Right lobe of liver (tissue), 6 donors: ENCODE results near the gene PEAK3. TPM values are rescaled to one million over a fixed set of nuclear protein-coding genes. Genes with fewer than 3 reads are reported as not detected.

ENCODE experiments used
- ATAC-seq, 4 donors: fragments of 200-7000 bp; cut with Tn5 transposase; one replicate each; pipeline ENCODE4 v1.9.1; 2020; ENCODE audit warnings: mild to moderate bottlenecking in 4 of 4, moderate library complexity in 4 of 4
- DNase-seq, 3 donors: peaks; one replicate each; pipeline ENCODE4 v3.0.0-alpha.2; 2020
- H3K27ac ChIP-seq, 3 donors: fragments of 200-600 bp; one replicate each; pipeline ENCODE4 v1.8.0; 2022
- H3K27me3 ChIP-seq, 2 donors: fragments of 200-600 bp; one replicate each; pipeline ENCODE4 v1.8.0; 2022
- H3K36me3 ChIP-seq, 4 donors: fragments of 200-600 bp; sonication (generic) in 1 of 4; one replicate each; pipeline versions ENCODE4 v1.5.1 to v1.8.0; 2017 to 2022; ENCODE audit warnings: control low read depth in 1 of 4
- H3K4me1 ChIP-seq, 4 donors: fragments of 200-600 bp; sonication (generic) in 1 of 4; one replicate each; pipeline versions ENCODE4 v1.5.1 to v1.8.0; 2017 to 2022; ENCODE audit warnings: control low read depth in 1 of 4
- H3K4me3 ChIP-seq, 3 donors: fragments of 200-600 bp; one replicate each; pipeline ENCODE4 v1.8.0; 2022
- H3K9me3 ChIP-seq, 4 donors: fragments of 200-600 bp; sonication (generic) in 1 of 4; one replicate each; pipeline versions ENCODE4 v1.5.1 to v1.8.0; 2017 to 2022; ENCODE audit warnings: control low read depth in 1 of 4
- CTCF ChIP-seq, 4 donors: fragments of 200-600 bp in 3 of 4; fragments of 450-650 bp in 1 of 4; IDR thresholded peaks; one replicate each; pipeline versions ENCODE4 v1.5.1 to v1.8.0; 2016 to 2022; ENCODE audit warnings: antibody characterized with exemption in 4 of 4, mild to moderate bottlenecking in 2 of 4
- POLR2A ChIP-seq: fragments of 450-650 bp; IDR thresholded peaks from one replicate; pipeline ENCODE4 v1.6.1; 2017; ENCODE audit warnings: antibody characterized with exemption, mild to moderate bottlenecking
- WGBS: methylation state at CpG from one replicate; pipeline ENCODE4 v1.1.6; 2018; ENCODE audit warnings: low coverage, low lambda C conversion rate; ENCODE audit not compliant: insufficient coverage; ENCODE audit errors: missing lambda C conversion rate; 5-methylcytosine and 5-hydroxymethylcytosine counted together
- intact Hi-C, 2 donors: fragments of 100-400 bp; cut with DNase I; formaldehyde crosslinking; loops; one replicate each; pipeline versions ENCODE4 v1.11.2 to v1.14.1; 2022
- total RNA-seq, 6 experiments: library from RNA; depleted of rRNA in 2 of 6; stranded (reverse); fragments of >200 nt in 2 of 6; fragmentation: NEBNext Ultra II Directional in 3 of 6; extraction: Animal tissue kit (Norgen Biotek cat#: 25700) in 3 of 6; gene quantifications; one replicate each; pipeline versions ENCODE4 v1.1.0 to v1.2.4, GENCODE V29; 2016 to 2023
- donor health status: DM: no; HTN: yes; CAD: no.
- donor health status: DM: no; HTN: no; CAD: no.
- donor health status: DM: no; HTN: no; CAD: no.
- donor health status: DM: no; HTN: yes; CAD: no.
- donor health status: DM: no; HTN: yes; CAD: no.

The PEAK3 gene
- total RNA-seq, 6 experiments from 2014 or later: 0.07 to 0.49 (median 0.36) TPM

- peaks cover 0 to under 1% of the 10 kb centered on the region in 2 donors for H3K27me3 ChIP-seq
- DNase-seq: no peak
- H3K36me3 ChIP-seq: no peaks in the 10 kb centered on the region
- H3K27ac ChIP-seq: no peak overlapping the region
- intact Hi-C loops: no loop called here
- no peaks in the 10 kb centered on the region for H3K4me1 ChIP-seq
- WGBS: 16% methylated on average over 5 of the region's 33 CpGs
- no peak overlapping the region for H3K4me3 ChIP-seq
- no peaks in the 10 kb centered on the region for H3K9me3 ChIP-seq
- ATAC-seq: no peak
- TF ChIP-seq POLR2A (no peak), CTCF (IDR thresholded peaks at IDR 0.05) (no peak)
Measured at GRCh38 chr19:2307518-2308012, 25.6 kb upstream of the PEAK3 start.

- no peaks in the 10 kb centered on the region for H3K36me3 ChIP-seq
- H3K27me3 ChIP-seq: no peaks in the 10 kb centered on the region
- intact Hi-C loops: no loop called here
- no peaks in the 10 kb centered on the region for H3K4me1 ChIP-seq
- no peaks in the 10 kb centered on the region for H3K9me3 ChIP-seq
- TF ChIP-seq POLR2A (no peak), CTCF (IDR thresholded peaks at IDR 0.05) (no peak)
- DNase-seq: no peak
- 66% methylated on average over 9 of the region's 17 CpGs for WGBS
- H3K4me3 ChIP-seq: no peak overlapping the region
- ATAC-seq: no peak
- no peak overlapping the region for H3K27ac ChIP-seq
Measured at GRCh38 chr19:2306971-2307370, 25.0 kb upstream of the PEAK3 start.

GRCh38 chr19:2306281-2306806 is 24.4 kb upstream of the PEAK3 start:
- no peaks in the 10 kb centered on the region for H3K9me3 ChIP-seq
- no peaks in the 10 kb centered on the region for H3K4me1 ChIP-seq
- no CpG with 5 or more reads among the region's 19 CpGs for WGBS
- no peaks in the 10 kb centered on the region for H3K27me3 ChIP-seq
- no peak overlapping the region for H3K27ac ChIP-seq
- intact Hi-C loops: no loop called here
- no peaks in the 10 kb centered on the region for H3K36me3 ChIP-seq
- DNase-seq: no peak
- no peak overlapping the region for H3K4me3 ChIP-seq
- no peak for ATAC-seq
- TF ChIP-seq CTCF (IDR thresholded peaks at IDR 0.05) (no peak), POLR2A (no peak)

GRCh38 chr19:2305452-2306280 is 23.7 kb upstream of the PEAK3 start:
- intact Hi-C loops: no loop called here
- Histone ChIP-seq H3K4me1 (no peaks in the 10 kb centered on the region), H3K4me3 (no peak overlapping the region), H3K27ac (no peak overlapping the region), H3K27me3 (no peaks in the 10 kb centered on the region), H3K9me3 (no peaks in the 10 kb centered on the region), H3K36me3 (no peaks in the 10 kb centered on the region)
- TF ChIP-seq POLR2A (no peak), CTCF (IDR thresholded peaks at IDR 0.05) (no peak)
- WGBS: 53% methylated on average over 4 of the region's 19 CpGs
- DNase-seq: no peak
- no peak for ATAC-seq
